ENCODE measurements around the gene KIAA0753.

KIAA0753 gene

GRCh38 chr17:6528557-6528956, 112.0 kb downstream of the KIAA0753 start:
- ATAC-seq, result no peak
- Mint-ChIP-seq H3K27ac (no peak overlapping the region), H3K9me3 (no peaks in the 10 kb centered on the region), H3K4me3 (no peak overlapping the region), H3K4me1 (no peaks in the 10 kb centered on the region), H3K36me3 (no peaks in the 10 kb centered on the region), H3K27me3 (peaks cover under 1% of the 10 kb centered on the region)

Data from stimulated activated memory B cell treated with anti-CD40 and anti-IgM and Interleukin-4, amounts not matched to agents 10 μg/mL and 1 μg/mL and 100 μg/mL, for 72 hours (primary cell).